Stimulated activated CD8-positive, alpha-beta memory T cell treated with anti-CD3 and anti-CD28 coated beads, Interleukin-12 subunit alpha, Interleukin-12 subunit beta, amount 100 ng/mL, for 24 hours (primary cell): Measurements from ENCODE around the gene TIMM13.
A peak's percentile ranks its signal among the peaks of the same experiment; 100 is the strongest.
"Not testable (repeated sequence)": the region's sequence is repeated elsewhere in the genome, so short reads cannot be mapped to it uniquely, and the experiment has no call there.

Source experiments
- DNase-seq: peaks from one replicate; pipeline ENCODE4 v3.0.0-alpha.2; 2020; ENCODE audit errors: extremely low read depth

Gene TIMM13

GRCh38 chr19:2427429-2428320, at the start of gene TIMM13:
TIMM13 (minus strand) TSS chr19:2427586; CDS start chr19:2427533, 53 bp downstream.
- DNase-seq: peak; percentile 96

GRCh38 chr19:2476451-2477140, 49.2 kb upstream of the TIMM13 start:
- DNase-seq: no peak

- DNase-seq: peak; percentile 88
Measured at GRCh38 chr19:2475702-2476450, 48.5 kb upstream of the TIMM13 start, which contains the start of gene GADD45B. GADD45B (plus strand) TSS chr19:2476127; CDS start chr19:2476359, 232 bp downstream.

- no peak for DNase-seq
Measured at GRCh38 chr19:2475018-2475701, 47.8 kb upstream of the TIMM13 start.

- peak; percentile 84 for DNase-seq
Measured at GRCh38 chr19:2474232-2475017, 47.0 kb upstream of the TIMM13 start.

GRCh38 chr19:2469915-2470200, 42.5 kb upstream of the TIMM13 start:
- not testable (repeated sequence) for DNase-seq

- no peak for DNase-seq
Measured at GRCh38 chr19:2469102-2469914, 41.9 kb upstream of the TIMM13 start.

GRCh38 chr19:2468596-2468995, 41.2 kb upstream of the TIMM13 start:
- DNase-seq: no peak

- no peak for DNase-seq
Measured at GRCh38 chr19:2464389-2464788, 37.0 kb upstream of the TIMM13 start.

- DNase-seq: not testable (repeated sequence)
Measured at GRCh38 chr19:2463694-2464093, 36.3 kb upstream of the TIMM13 start.

- DNase-seq: no peak
Measured at GRCh38 chr19:2462635-2463421, 35.4 kb upstream of the TIMM13 start.

GRCh38 chr19:2461751-2462634, 34.6 kb upstream of the TIMM13 start:
- DNase-seq: no peak

GRCh38 chr19:2460245-2460644, 32.9 kb upstream of the TIMM13 start:
- DNase-seq: no peak

- not testable (repeated sequence) for DNase-seq
Measured at GRCh38 chr19:2458776-2459175, 31.4 kb upstream of the TIMM13 start.

- no peak for DNase-seq
Measured at GRCh38 chr19:2458054-2458453, 30.7 kb upstream of the TIMM13 start.

GRCh38 chr19:2457394-2458037, 30.1 kb upstream of the TIMM13 start:
- no peak for DNase-seq

GRCh38 chr19:2455851-2456570, 28.6 kb upstream of the TIMM13 start:
- no peak for DNase-seq
